K562 treated with DMSO at 1 percent for 48 hours (cell line): ENCODE measurements around the gene CCDC146. TPM values are rescaled to one million over a fixed set of nuclear protein-coding genes. Genes with fewer than 3 reads are reported as not detected.

Experiments used
- total RNA-seq: library from RNA; unstranded; fragments of 300-600 nt; gene quantifications from 2 replicates; pipeline ENCODE4 v1.2.3, GENCODE V29; 2022; ENCODE audit warnings: low replicate concordance; ENCODE audit errors: extremely low read depth

Gene CCDC146
- total RNA-seq: not detected in 2 replicates

DNA sequence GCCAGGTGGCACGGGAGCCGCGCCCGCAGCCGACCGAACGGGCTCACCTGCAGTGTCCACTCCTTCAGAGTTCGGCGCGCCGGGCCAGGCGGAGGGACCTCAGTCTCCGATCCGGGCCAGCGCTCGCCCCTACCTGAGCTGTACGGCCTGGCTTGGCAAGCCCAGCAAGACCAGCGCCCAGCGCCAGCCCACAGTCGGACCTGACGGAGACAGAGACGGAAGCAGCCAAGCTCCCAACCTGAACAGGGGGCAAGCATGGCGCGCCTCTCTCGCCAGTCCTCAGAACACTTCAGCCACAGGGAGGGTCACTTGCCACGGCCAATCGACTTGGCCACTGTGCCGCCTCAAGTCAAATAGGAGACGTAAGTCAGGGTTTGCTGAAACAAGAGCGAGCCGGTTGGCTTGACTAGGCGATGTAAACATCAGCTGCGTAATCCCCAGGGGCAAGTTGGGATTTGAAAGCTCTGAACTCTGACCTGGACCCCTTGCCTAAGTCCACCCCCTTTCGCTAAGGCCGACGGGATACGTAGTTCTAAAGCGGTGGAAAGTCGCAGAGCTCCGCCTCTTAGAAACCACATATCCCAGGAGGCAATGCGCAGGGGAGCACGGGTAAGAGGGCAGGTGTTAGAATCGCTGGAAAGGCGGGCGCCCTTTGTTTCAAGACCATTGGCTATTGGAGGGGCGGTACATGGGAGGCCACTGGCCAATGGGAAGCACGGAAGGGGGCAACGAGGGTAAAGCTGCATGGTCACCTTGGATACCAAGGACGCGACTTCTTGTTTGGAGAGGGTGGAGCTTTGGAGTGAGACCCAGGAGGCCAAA lies at the start of gene CCDC146:
Gene CCDC146 (plus strand): TSS at position 756 of the 822 bp plus-strand sequence. CDS start 45,054 bp downstream, outside the sequence.

GRCh38 chr7:77199013-77199966 lies 76.9 kb downstream of the CCDC146 start, which contains the start of gene FGL2:
Gene FGL2 (minus strand): TSS chr7:77199819. CDS start chr7:77199793, 26 bp downstream.

Other genes starting within 250 kb of the CCDC146 start
- gene SPDYE17, start 90.3 kb upstream of the CCDC146 start, total RNA-seq: not detected in 2 replicates
- gene SPDYE18, start 60.1 kb upstream of the CCDC146 start, total RNA-seq: not detected in 2 replicates
- not detected in 2 replicates for gene FGL2, start 77.2 kb downstream of the CCDC146 start, total RNA-seq